Panc1 (cell line): ENCODE measurements around the gene LIMK1.

Experiments used
- POLR2AphosphoS5 ChIP-seq: IDR thresholded peaks from 2 replicates; pipeline ENCODE4 v1.6.1; 2012; ENCODE audit warnings: mild to moderate bottlenecking, low read depth, low read length, moderate library complexity
- TF ChIP-seq, protein P1 (sequence below): fragments of 450-650 bp; IDR thresholded peaks from 2 replicates; pipeline ENCODE4 v1.5.1; 2017; ENCODE audit warnings: mild to moderate bottlenecking
- TF ChIP-seq, protein P2 (sequence below), 2 experiments: IDR thresholded peaks; 2 replicates each; pipeline ENCODE4 v1.6.1; 2011 to 2012; ENCODE audit warnings: low read depth in 2 of 2, control low read depth in 1 of 2, low read length in 1 of 2, mild to moderate bottlenecking in 1 of 2, moderate library complexity in 1 of 2; ENCODE audit not compliant: insufficient read depth in 1 of 2

DNA sequence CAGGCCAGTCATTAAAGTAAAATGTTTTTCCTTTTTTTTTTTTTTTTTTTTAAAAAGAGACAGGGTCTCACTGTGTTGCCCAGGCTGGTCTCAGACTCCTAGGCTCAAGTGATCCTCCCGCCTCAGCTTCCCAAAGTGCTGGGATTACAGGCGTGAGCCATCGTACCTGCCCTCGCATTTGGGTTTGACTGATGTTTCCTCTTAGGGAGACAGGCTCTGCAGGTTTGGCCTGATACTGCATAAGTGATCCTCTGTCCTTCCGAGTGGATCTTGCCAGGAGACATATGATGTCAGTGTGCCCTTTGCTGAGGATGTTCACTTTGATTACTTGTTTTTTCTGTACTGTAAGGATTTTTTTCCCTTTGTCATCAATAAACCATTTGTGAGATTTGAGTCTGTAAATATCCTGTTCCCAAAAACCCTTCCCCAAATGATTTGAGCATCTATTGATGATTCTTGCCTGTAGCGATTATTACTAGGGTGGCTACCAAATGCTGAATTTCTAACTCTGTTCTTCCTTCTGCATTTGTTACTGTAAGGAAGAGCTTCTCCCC, 19.7 kb downstream of the LIMK1 start:
- TF ChIP-seq, protein P1, sequence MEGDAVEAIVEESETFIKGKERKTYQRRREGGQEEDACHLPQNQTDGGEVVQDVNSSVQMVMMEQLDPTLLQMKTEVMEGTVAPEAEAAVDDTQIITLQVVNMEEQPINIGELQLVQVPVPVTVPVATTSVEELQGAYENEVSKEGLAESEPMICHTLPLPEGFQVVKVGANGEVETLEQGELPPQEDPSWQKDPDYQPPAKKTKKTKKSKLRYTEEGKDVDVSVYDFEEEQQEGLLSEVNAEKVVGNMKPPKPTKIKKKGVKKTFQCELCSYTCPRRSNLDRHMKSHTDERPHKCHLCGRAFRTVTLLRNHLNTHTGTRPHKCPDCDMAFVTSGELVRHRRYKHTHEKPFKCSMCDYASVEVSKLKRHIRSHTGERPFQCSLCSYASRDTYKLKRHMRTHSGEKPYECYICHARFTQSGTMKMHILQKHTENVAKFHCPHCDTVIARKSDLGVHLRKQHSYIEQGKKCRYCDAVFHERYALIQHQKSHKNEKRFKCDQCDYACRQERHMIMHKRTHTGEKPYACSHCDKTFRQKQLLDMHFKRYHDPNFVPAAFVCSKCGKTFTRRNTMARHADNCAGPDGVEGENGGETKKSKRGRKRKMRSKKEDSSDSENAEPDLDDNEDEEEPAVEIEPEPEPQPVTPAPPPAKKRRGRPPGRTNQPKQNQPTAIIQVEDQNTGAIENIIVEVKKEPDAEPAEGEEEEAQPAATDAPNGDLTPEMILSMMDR, result no peak
- no peak for TF ChIP-seq POLR2AphosphoS5
- TF ChIP-seq, protein P2, sequence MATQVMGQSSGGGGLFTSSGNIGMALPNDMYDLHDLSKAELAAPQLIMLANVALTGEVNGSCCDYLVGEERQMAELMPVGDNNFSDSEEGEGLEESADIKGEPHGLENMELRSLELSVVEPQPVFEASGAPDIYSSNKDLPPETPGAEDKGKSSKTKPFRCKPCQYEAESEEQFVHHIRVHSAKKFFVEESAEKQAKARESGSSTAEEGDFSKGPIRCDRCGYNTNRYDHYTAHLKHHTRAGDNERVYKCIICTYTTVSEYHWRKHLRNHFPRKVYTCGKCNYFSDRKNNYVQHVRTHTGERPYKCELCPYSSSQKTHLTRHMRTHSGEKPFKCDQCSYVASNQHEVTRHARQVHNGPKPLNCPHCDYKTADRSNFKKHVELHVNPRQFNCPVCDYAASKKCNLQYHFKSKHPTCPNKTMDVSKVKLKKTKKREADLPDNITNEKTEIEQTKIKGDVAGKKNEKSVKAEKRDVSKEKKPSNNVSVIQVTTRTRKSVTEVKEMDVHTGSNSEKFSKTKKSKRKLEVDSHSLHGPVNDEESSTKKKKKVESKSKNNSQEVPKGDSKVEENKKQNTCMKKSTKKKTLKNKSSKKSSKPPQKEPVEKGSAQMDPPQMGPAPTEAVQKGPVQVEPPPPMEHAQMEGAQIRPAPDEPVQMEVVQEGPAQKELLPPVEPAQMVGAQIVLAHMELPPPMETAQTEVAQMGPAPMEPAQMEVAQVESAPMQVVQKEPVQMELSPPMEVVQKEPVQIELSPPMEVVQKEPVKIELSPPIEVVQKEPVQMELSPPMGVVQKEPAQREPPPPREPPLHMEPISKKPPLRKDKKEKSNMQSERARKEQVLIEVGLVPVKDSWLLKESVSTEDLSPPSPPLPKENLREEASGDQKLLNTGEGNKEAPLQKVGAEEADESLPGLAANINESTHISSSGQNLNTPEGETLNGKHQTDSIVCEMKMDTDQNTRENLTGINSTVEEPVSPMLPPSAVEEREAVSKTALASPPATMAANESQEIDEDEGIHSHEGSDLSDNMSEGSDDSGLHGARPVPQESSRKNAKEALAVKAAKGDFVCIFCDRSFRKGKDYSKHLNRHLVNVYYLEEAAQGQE (IDR thresholded peaks at IDR 0.05; ENCODE audit: insufficient read depth in 1 of 2, low read depth in 2 of 2, low read length in 1 of 2), result no peak
